CD4-positive, CD25-positive, alpha-beta regulatory T cell (primary cell): ENCODE results near the gene CHTF18. TPM values are rescaled to one million over a fixed set of nuclear protein-coding genes. Genes with fewer than 3 reads are reported as not detected.
A peak's percentile ranks its signal among the peaks of the same experiment; 100 is the strongest.
"Not testable (repeated sequence)": the region's sequence is repeated elsewhere in the genome, so short reads cannot be mapped to it uniquely, and the experiment has no call there.

Experiments used
- ATAC-seq, 2 donors: fragments of 150-1000 bp; cut with Tn5 transposase; one replicate each; pipeline ENCODE4 v1.10.0; 2021; ENCODE audit warnings: low read depth in 2 of 2, moderate number of reproducible peaks in 2 of 2, moderate library complexity in 1 of 2
- DNase-seq, 3 donors: peaks; one replicate each; pipeline versions ENCODE4 v3.0.0 to v3.0.0-alpha.2; 2012 to 2022; ENCODE audit warnings: mixed read lengths in 1 of 3
- H3K27ac ChIP-seq: one replicate; pipeline ENCODE4 v1.7.0; 2013; ENCODE audit warnings: mild to moderate bottlenecking, low read length; ENCODE audit not compliant: insufficient read depth, poor library complexity, severe bottlenecking
- H3K27me3 ChIP-seq: one replicate; pipeline ENCODE4 v1.7.0; 2013; ENCODE audit warnings: low read length; ENCODE audit not compliant: control insufficient read depth, insufficient read depth
- H3K36me3 ChIP-seq: one replicate; pipeline ENCODE4 v1.7.0; 2013; ENCODE audit warnings: mild to moderate bottlenecking, low read length, moderate library complexity; ENCODE audit not compliant: control insufficient read depth, insufficient read depth
- H3K4me1 ChIP-seq: 2 replicates; pipeline ENCODE4 v1.7.0; 2013; ENCODE audit warnings: mild to moderate bottlenecking, low read length; ENCODE audit not compliant: insufficient read depth, control insufficient read depth, poor library complexity, severe bottlenecking
- H3K4me3 ChIP-seq: one replicate; pipeline ENCODE4 v1.7.0; 2013; ENCODE audit warnings: low read depth, mild to moderate bottlenecking, low read length, moderate library complexity
- H3K9me3 ChIP-seq, 2 experiments: 1 replicate in 1 of 2; 2 replicates in 1 of 2; pipeline ENCODE4 v1.7.0; 2013; ENCODE audit warnings: low read length in 2 of 2, mild to moderate bottlenecking in 1 of 2, moderate library complexity in 1 of 2; ENCODE audit not compliant: control insufficient read depth in 2 of 2
- H3K27ac Mint-ChIP-seq, 3 donors: one replicate each; pipeline ENCODE4 v1.8.0; 2020 to 2022; ENCODE audit warnings: mild to moderate bottlenecking in 3 of 3, mixed read lengths in 3 of 3, moderate library complexity in 2 of 3
- H3K27me3 Mint-ChIP-seq: one replicate; pipeline ENCODE4 v1.8.0; 2022; ENCODE audit warnings: mild to moderate bottlenecking, mixed read lengths
- H3K36me3 Mint-ChIP-seq: one replicate; pipeline ENCODE4 v1.8.0; 2020; ENCODE audit warnings: mixed read lengths
- H3K4me1 Mint-ChIP-seq, 4 donors: one replicate each; pipeline ENCODE4 v1.8.0; 2020 to 2022; ENCODE audit warnings: mixed read lengths in 4 of 4, mild to moderate bottlenecking in 1 of 4
- H3K4me3 Mint-ChIP-seq, 4 donors: one replicate each; pipeline ENCODE4 v1.8.0; 2020 to 2022; ENCODE audit warnings: mild to moderate bottlenecking in 4 of 4, mixed read lengths in 4 of 4, moderate library complexity in 3 of 4
- H3K9me3 Mint-ChIP-seq, 7 donors: one replicate each; pipeline ENCODE4 v1.8.0; 2020 to 2022; ENCODE audit warnings: mixed read lengths in 7 of 7, mild to moderate bottlenecking in 3 of 7, moderate library complexity in 2 of 7
- polyA plus RNA-seq, 4 donors: library from polyadenylated mRNA; unstranded; fragments of 300-500 nt; fragmentation: Illumina TruSeq; gene quantifications; one replicate each; pipeline ENCODE4 v1.2.3, GENCODE V29; 2021
- total RNA-seq: library from RNA; stranded (reverse); gene quantifications from one replicate; pipeline ENCODE4 v1.2.3, GENCODE V29; 2022

The CHTF18 gene
- total and polyA plus RNA-seq, 5 donors from 2014 or later: 1.1 to 28.8 (median 3.1) TPM

DNA sequence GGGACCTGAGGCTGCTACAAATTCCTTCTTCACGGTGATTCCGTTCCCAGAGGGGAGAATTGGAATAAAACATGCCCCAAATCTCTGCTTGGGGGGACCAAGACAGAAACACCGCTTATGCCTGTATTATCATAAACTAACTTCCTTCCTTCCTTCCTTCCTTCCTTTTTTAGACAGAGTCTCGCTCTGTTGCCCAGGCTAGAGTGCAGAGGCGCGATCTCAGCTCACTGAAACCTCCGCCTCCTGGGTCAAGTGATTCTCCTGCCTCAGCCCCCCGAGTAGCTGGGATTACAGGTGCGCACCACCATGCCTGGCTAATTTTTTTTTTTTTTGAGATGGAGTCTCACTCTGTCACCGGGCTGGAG, 31.6 kb downstream of the CHTF18 start:
- DNase-seq, H3K4me3 Mint-ChIP-seq: not testable (repeated sequence)
- H3K4me1 Mint-ChIP-seq: peaks cover 0 to 13% (median 7%) of the 10 kb centered on the region in 4 donors

GRCh38 chr16:820748-821147, 32.3 kb downstream of the CHTF18 start:
- DNase-seq: no peak
- peaks cover 6% of the 10 kb centered on the region for H3K27me3 ChIP-seq
- H3K9me3 ChIP-seq: no peaks in the 10 kb centered on the region

More for the DNA sequence above, 31.6 kb downstream of the CHTF18 start:
- not testable (repeated sequence) for H3K4me1 ChIP-seq, H3K36me3 Mint-ChIP-seq, H3K27me3 ChIP-seq, H3K27ac ChIP-seq, H3K27ac Mint-ChIP-seq, H3K36me3 ChIP-seq, H3K9me3 Mint-ChIP-seq, H3K9me3 ChIP-seq, ATAC-seq, H3K4me3 ChIP-seq
- H3K27me3 Mint-ChIP-seq: peaks cover 13% of the 10 kb centered on the region

GRCh38 chr16:821751-822150, 33.3 kb downstream of the CHTF18 start:
- no peaks in the 10 kb centered on the region for H3K9me3 ChIP-seq
- H3K27me3 Mint-ChIP-seq: peaks cover 5% of the 10 kb centered on the region
- H3K4me3 Mint-ChIP-seq: no peak overlapping the region
- no peaks in the 10 kb centered on the region for H3K36me3 Mint-ChIP-seq
- peaks cover 0 to 13% (median 7%) of the 10 kb centered on the region in 4 donors for H3K4me1 Mint-ChIP-seq
- peaks cover 6% of the 10 kb centered on the region for H3K27me3 ChIP-seq
- DNase-seq (no peak), ATAC-seq (no peak)
- no peaks in the 10 kb centered on the region for H3K36me3 ChIP-seq
- H3K9me3 Mint-ChIP-seq: no peaks in the 10 kb centered on the region
- peak overlapping the region in 1 of 3 donors; percentile 26 for H3K27ac Mint-ChIP-seq
- no peak overlapping the region for H3K4me3 ChIP-seq
- peaks cover 9% of the 10 kb centered on the region for H3K4me1 ChIP-seq
- H3K27ac ChIP-seq: no peak overlapping the region

More at GRCh38 chr16:820748-821147, 32.3 kb downstream of the CHTF18 start:
- Mint-ChIP-seq H3K27me3 (peaks cover 8% of the 10 kb centered on the region), H3K36me3 (no peaks in the 10 kb centered on the region), H3K4me3 (no peak overlapping the region), H3K27ac (peak overlapping the region in 1 of 3 donors; percentile 82), H3K9me3 (no peaks in the 10 kb centered on the region), H3K4me1 (peaks cover 0 to 13% (median 7%) of the 10 kb centered on the region in 4 donors)
- Histone ChIP-seq H3K4me3 (no peak overlapping the region), H3K36me3 (no peaks in the 10 kb centered on the region), H3K27ac (no peak overlapping the region), H3K4me1 (peaks cover 9% of the 10 kb centered on the region)
- ATAC-seq: no peak

DNA sequence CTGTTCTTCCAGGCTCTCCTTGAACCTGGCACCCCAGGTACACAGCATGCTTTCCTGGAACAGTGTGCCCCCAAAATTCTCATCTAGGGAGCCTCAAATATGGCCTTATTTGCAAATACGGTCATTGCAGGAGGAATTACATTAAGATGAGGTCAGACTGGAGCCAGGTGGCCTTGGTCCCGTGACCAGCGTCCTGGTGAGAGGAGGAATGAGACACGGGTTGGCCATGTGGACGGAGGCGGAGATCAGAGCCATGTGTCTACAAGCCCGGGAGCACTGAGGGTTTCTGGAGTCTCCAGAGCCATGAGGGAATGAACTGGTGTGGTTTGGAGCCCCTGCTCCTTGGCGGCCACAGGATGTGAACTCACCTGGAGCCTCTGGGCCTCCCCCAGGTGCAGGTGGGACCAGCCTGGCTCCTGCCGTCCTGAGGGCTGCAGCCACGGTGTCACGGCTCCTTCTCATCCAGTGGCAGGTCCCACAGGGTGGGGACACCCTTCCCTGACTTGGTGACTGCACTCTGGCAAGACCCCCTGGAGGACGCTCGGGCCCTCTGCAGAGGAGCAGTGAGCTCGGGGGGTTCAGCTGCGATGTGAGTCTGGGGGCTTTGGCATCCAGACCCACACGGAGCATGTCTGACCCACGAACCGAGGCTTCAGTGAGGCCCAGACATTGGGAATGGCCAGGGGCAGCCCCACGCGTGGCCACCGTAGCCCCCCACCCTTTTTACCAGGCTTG, 33.9 kb downstream of the CHTF18 start:
- Histone ChIP-seq H3K36me3 (no peaks in the 10 kb centered on the region), H3K4me3 (no peak overlapping the region), H3K27ac (no peak overlapping the region), H3K4me1 (peaks cover 9% of the 10 kb centered on the region), H3K9me3 (no peaks in the 10 kb centered on the region), H3K27me3 (peaks cover 6% of the 10 kb centered on the region)
- peaks cover 0 to 13% (median 7%) of the 10 kb centered on the region in 4 donors for H3K4me1 Mint-ChIP-seq
- DNase-seq: no peak
- H3K27me3 Mint-ChIP-seq: peaks cover 5% of the 10 kb centered on the region
- no peak for ATAC-seq
- H3K36me3 Mint-ChIP-seq: no peaks in the 10 kb centered on the region
- H3K4me3 Mint-ChIP-seq: no peak overlapping the region
- no peaks in the 10 kb centered on the region for H3K9me3 Mint-ChIP-seq
- H3K27ac Mint-ChIP-seq: no peak overlapping the region

- Mint-ChIP-seq H3K27ac (no peak overlapping the region), H3K36me3 (no peaks in the 10 kb centered on the region), H3K4me1 (peaks cover 0 to 13% (median 7%) of the 10 kb centered on the region in 4 donors), H3K27me3 (peaks cover 5% of the 10 kb centered on the region), H3K9me3 (no peaks in the 10 kb centered on the region), H3K4me3 (no peak overlapping the region)
- no peak for ATAC-seq
- Histone ChIP-seq H3K4me1 (peaks cover 9% of the 10 kb centered on the region), H3K27me3 (peaks cover 6% of the 10 kb centered on the region), H3K36me3 (no peaks in the 10 kb centered on the region), H3K4me3 (no peak overlapping the region), H3K9me3 (no peaks in the 10 kb centered on the region), H3K27ac (no peak overlapping the region)
- DNase-seq: no peak
Measured at GRCh38 chr16:822909-823297, 34.5 kb downstream of the CHTF18 start.

GRCh38 chr16:824194-824593, 35.8 kb downstream of the CHTF18 start:
- no peak for ATAC-seq
- H3K27me3 ChIP-seq: no peaks in the 10 kb centered on the region
- Mint-ChIP-seq H3K9me3 (no peaks in the 10 kb centered on the region), H3K4me3 (no peak overlapping the region), H3K36me3 (no peaks in the 10 kb centered on the region), H3K27ac (no peak overlapping the region), H3K4me1 (peaks cover 0 to 13% (median 7%) of the 10 kb centered on the region in 4 donors), H3K27me3 (peaks cover 3% of the 10 kb centered on the region)
- H3K27ac ChIP-seq: no peak overlapping the region
- DNase-seq: no peak
- H3K36me3 ChIP-seq: no peaks in the 10 kb centered on the region
- peaks cover 8% of the 10 kb centered on the region for H3K4me1 ChIP-seq
- H3K9me3 ChIP-seq: no peaks in the 10 kb centered on the region
- H3K4me3 ChIP-seq: no peak overlapping the region

DNA sequence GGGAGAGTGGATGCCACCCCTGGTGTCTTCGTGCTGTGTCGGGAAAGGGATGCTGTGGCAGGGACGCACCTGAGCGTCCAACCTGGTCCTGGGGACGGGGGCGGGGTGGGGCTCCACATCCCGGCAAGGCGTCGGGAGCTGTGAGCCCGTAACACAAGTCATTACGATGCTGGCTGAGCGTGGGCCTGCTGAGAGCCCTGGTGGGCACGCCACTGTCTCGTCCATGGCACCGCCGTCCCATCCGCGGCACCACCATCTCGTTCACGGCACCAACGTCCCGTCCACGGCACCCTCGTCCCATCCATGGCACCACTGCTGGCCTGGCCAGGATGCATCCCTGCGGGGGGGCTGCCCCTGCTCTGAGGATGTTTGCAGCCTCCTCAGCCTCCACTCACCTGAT, 36.2 kb downstream of the CHTF18 start:
- Histone ChIP-seq H3K4me1 (peaks cover 4% of the 10 kb centered on the region), H3K9me3 (no peaks in the 10 kb centered on the region), H3K4me3 (no peak overlapping the region), H3K36me3 (no peaks in the 10 kb centered on the region), H3K27ac (no peak overlapping the region), H3K27me3 (no peaks in the 10 kb centered on the region)
- Mint-ChIP-seq H3K27me3 (no peaks in the 10 kb centered on the region), H3K4me3 (no peak overlapping the region), H3K36me3 (no peaks in the 10 kb centered on the region), H3K27ac (no peak overlapping the region), H3K4me1 (peaks cover 0 to 8% (median 4%) of the 10 kb centered on the region in 4 donors), H3K9me3 (no peaks in the 10 kb centered on the region)
- no peak for DNase-seq
- ATAC-seq: no peak
